Smooth muscle cell (in vitro differentiated cells): ENCODE measurements around the gene ZNF681. TPM values are rescaled to one million over a fixed set of nuclear protein-coding genes. Genes with fewer than 3 reads are reported as not detected.
"Not testable (repeated sequence)": the region's sequence is repeated elsewhere in the genome, so short reads cannot be mapped to it uniquely, and the experiment has no call there.

Source experiments
- DNase-seq: peaks from one replicate; lab custom pipeline; 2025; ENCODE audit not compliant: unreplicated experiment; lab: John Stamatoyannopoulos, UW
- H2AFZ ChIP-seq: fragments of 200-600 bp; sonication (generic); 2 replicates; pipeline ENCODE4 v1.6.0; 2016; ENCODE audit warnings: antibody characterized with exemption, low read depth, mild to moderate bottlenecking
- H3F3A ChIP-seq: fragments of 200-600 bp; sonication (generic); 2 replicates; pipeline ENCODE4 v1.6.0; 2017; ENCODE audit warnings: antibody characterized with exemption, low read depth
- H3K27ac ChIP-seq: fragments of 200-600 bp; sonication (generic); 2 replicates; pipeline ENCODE4 v1.5.1; 2016; ENCODE audit warnings: low read depth, mild to moderate bottlenecking
- H3K27me3 ChIP-seq: fragments of 200-600 bp; sonication (generic); 2 replicates; pipeline ENCODE4 v1.6.1; 2016; ENCODE audit warnings: low read depth, mild to moderate bottlenecking
- H3K36me3 ChIP-seq: fragments of 200-600 bp; sonication (generic); 2 replicates; pipeline ENCODE4 v1.5.1; 2016; ENCODE audit warnings: low read depth
- H3K4me1 ChIP-seq: fragments of 200-600 bp; sonication (generic); 2 replicates; pipeline ENCODE4 v1.5.1; 2016; ENCODE audit warnings: low read depth
- H3K4me2 ChIP-seq: fragments of 200-600 bp; sonication (generic); 2 replicates; pipeline ENCODE4 v1.6.0; 2016; ENCODE audit warnings: mild to moderate bottlenecking
- H3K4me3 ChIP-seq: fragments of 200-600 bp; sonication (generic); 2 replicates; pipeline ENCODE4 v1.5.1; 2016; ENCODE audit warnings: mild to moderate bottlenecking
- H3K79me2 ChIP-seq: fragments of 200-600 bp; sonication (generic); 2 replicates; pipeline ENCODE4 v1.6.0; 2016; ENCODE audit warnings: low read depth, mild to moderate bottlenecking
- H3K9ac ChIP-seq: fragments of 200-600 bp; sonication (generic); 2 replicates; pipeline ENCODE4 v1.6.0; 2016; ENCODE audit warnings: low read depth
- H3K9me3 ChIP-seq: fragments of 200-600 bp; sonication (generic); replicated peaks from 2 replicates; pipeline ENCODE4 v1.5.1; 2016; ENCODE audit warnings: low read depth
- H4K20me1 ChIP-seq: fragments of 200-600 bp; sonication (generic); 2 replicates; pipeline ENCODE4 v1.6.0; 2016; ENCODE audit warnings: low read depth
- CTCF ChIP-seq: fragments of 200-600 bp; sonication (generic); IDR thresholded peaks from 2 replicates; pipeline ENCODE4 v1.5.1; 2017; ENCODE audit warnings: borderline replicate concordance, mild to moderate bottlenecking, antibody characterized with exemption; ENCODE audit not compliant: insufficient read depth, poor library complexity, severe bottlenecking
- WGBS: methylation state at CpG from one replicate; pipeline ENCODE4 v1.1.7; 2016; ENCODE audit warnings: low lambda C conversion rate; 5-methylcytosine and 5-hydroxymethylcytosine counted together
- polyA plus RNA-seq: library from polyadenylated mRNA; unstranded; fragments of >200 nt; fragmentation: Nextera tagmentation; extraction: Ambion mirVana; gene quantifications from 2 replicates; pipeline ENCODE4 v1.2.1, GENCODE V29; 2016
- total RNA-seq: library from RNA; depleted of rRNA; stranded (reverse); fragments of >200 nt; gene quantifications from 2 replicates; pipeline ENCODE4 v1.2.3, GENCODE V29; 2014

ZNF681 gene
- total and polyA plus RNA-seq, 2 experiments from 2014 or later, result 0.08 to 14.1 TPM

DNA sequence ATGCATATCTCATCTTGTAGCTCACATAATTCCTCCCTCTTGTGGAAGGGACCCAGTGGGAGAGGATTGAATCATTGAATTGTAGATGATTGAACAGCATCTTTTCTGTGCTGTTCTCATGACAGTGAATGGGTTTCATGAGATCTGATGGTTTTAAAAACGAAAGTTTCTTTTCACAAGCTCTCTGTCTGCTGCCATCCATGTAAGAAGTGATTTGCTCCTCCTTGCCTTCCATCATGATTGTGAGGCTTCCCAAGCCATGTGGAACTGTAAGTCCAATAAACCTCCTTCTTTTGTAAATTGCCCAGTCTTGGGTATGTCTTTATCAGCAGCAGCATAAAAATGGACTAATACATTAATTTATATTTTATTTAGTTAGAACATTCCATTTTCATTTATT lies 52.0 kb downstream of the ZNF681 start:
- Histone ChIP-seq H2AFZ (no peak overlapping the region), H3K4me2 (no peak overlapping the region), H3K79me2 (no peaks in the 10 kb centered on the region), H3K9ac (no peak overlapping the region), H3K36me3 (no peaks in the 10 kb centered on the region), H3K27ac (no peak overlapping the region), H3K4me1 (no peaks in the 10 kb centered on the region), H3K4me3 (no peak overlapping the region), H4K20me1 (no peaks in the 10 kb centered on the region), H3K9me3 (no peaks in the 10 kb centered on the region), H3K27me3 (no peaks in the 10 kb centered on the region), H3F3A (no peaks in the 10 kb centered on the region)
- TF ChIP-seq CTCF, result no peak
- WGBS, result 94% methylated on average over 1 of the region's 1 CpG
- no peak for DNase-seq

DNA sequence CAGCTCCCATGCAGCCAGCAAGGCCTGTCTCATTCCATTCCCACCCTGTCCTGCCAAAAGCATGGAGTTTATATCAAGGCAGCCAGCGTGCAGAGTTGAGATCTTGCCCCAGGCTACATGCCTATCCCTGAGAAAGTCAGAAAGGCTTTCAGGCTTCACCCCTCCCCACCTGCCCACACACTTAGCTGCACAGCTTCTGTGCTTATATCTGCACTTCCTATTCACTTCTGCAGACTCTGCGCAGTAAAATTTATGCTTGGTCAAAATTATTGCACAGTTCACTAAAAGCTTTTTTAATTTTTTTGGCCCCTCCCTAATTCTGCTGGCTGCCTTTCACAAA lies 59.2 kb downstream of the ZNF681 start:
- H3K4me1 ChIP-seq, result no peaks in the 10 kb centered on the region
- H3K79me2 ChIP-seq, result no peaks in the 10 kb centered on the region
- no peak overlapping the region for H3K9ac ChIP-seq
- no peak for TF ChIP-seq CTCF
- 57% methylated on average over 2 of the region's 2 CpGs for WGBS
- H3K4me2 ChIP-seq, result no peak overlapping the region
- H3K4me3 ChIP-seq, result no peak overlapping the region
- no peaks in the 10 kb centered on the region for H3K36me3 ChIP-seq
- H2AFZ ChIP-seq, result no peak overlapping the region
- H3K9me3 ChIP-seq, result no peaks in the 10 kb centered on the region
- no peak overlapping the region for H3K27ac ChIP-seq
- H3F3A ChIP-seq, result no peaks in the 10 kb centered on the region
- DNase-seq, result no peak
- no peaks in the 10 kb centered on the region for H3K27me3 ChIP-seq
- no peaks in the 10 kb centered on the region for H4K20me1 ChIP-seq

DNA sequence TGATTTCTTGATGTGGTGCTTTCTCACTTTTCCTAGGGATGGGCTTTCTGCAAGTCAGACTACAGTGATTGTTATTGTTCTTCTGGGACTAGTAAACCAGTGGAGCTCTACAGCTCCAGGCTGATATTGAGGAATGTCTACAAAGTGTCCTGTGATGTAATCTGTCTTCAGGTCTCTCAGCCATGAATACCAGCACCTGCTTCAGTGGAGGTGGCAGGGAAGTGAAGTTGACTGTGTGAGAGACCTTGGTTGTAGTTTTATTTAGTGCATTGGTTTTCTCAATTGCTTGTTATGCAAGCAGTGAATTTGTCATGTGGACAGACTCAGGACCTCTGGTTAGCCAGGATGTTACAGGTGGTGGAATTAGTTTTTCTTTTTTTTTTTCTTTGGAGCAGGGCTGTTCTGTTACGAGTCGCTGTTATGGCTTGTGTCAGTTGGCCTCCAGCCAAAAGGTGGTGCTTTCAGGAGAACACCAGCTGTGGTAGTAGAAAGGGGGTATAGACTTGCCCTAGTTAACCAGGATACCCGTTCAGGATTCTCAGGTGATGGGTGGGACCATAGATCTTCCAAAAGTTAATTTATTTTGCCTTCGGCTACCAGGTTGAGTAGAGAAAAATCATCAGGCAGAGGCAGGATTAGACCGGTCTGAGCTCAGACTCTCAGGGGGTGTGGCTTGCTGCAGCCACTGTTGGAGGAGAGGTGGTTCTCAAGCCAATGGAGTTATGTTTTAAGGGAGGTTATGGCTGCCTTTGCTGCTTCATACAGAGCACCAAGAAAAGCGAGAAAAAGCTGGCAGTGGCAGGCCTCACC lies 59.8 kb downstream of the ZNF681 start:
- TF ChIP-seq CTCF, result no peak
- no peak overlapping the region for H3K4me2 ChIP-seq
- H3K27ac ChIP-seq, result no peak overlapping the region
- H3K9ac ChIP-seq, result no peak overlapping the region
- H3F3A ChIP-seq, result no peaks in the 10 kb centered on the region
- H3K27me3 ChIP-seq, result no peaks in the 10 kb centered on the region
- no peak overlapping the region for H2AFZ ChIP-seq
- no peaks in the 10 kb centered on the region for H4K20me1 ChIP-seq
- no peaks in the 10 kb centered on the region for H3K79me2 ChIP-seq
- WGBS, result 74% methylated on average over 6 of the region's 6 CpGs
- DNase-seq, result no peak
- no peaks in the 10 kb centered on the region for H3K4me1 ChIP-seq
- H3K9me3 ChIP-seq, result no peaks in the 10 kb centered on the region
- no peak overlapping the region for H3K4me3 ChIP-seq
- no peaks in the 10 kb centered on the region for H3K36me3 ChIP-seq

DNA sequence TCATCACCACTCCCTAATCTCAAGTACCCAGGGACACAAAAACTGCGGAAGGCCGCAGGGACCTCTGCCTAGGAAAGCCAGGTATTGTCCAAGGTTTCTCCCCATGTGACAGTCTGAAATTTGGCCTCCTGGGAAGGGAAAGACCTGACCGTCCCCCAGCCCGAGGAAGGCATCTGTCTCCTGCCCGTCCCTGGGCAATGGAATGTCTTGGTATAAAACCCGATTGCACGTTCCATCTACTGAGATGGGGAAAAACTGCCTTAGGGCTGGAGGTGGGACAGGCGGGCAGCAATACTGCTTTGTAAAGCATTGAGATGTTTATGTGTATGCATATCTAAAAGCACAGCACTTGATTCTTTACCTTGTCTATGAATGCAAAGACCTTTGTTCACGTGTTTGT lies 65.8 kb downstream of the ZNF681 start:
- not testable (repeated sequence) for H3K36me3 ChIP-seq, H3K4me3 ChIP-seq, H3F3A ChIP-seq, H3K9me3 ChIP-seq, DNase-seq, H3K79me2 ChIP-seq, H3K4me1 ChIP-seq, H3K27ac ChIP-seq, H2AFZ ChIP-seq, H4K20me1 ChIP-seq, H3K9ac ChIP-seq, H3K4me2 ChIP-seq, H3K27me3 ChIP-seq
- WGBS, result 63% methylated on average over 9 of the region's 9 CpGs

Other genes starting within 250 kb of the ZNF681 start
- 13.6 and 15.3 TPM in 2 replicates for gene ZNF675, start 71.7 kb downstream of the ZNF681 start, total RNA-seq
- 4.6 and 4.9 TPM in 2 replicates for gene ZNF675, start 71.7 kb downstream of the ZNF681 start, polyA plus RNA-seq
- gene ZNF726, start 156.0 kb upstream of the ZNF681 start, total RNA-seq, result not detected in 2 replicates
- gene ZNF726, start 156.0 kb upstream of the ZNF681 start, polyA plus RNA-seq, result not detected in 2 replicates